Transverse colon (tissue), 4 donors: Measurements from ENCODE around the gene CNBD2. TPM values are rescaled to one million over a fixed set of nuclear protein-coding genes. Genes with fewer than 3 reads are reported as not detected.
"Not testable (repeated sequence)": the region's sequence is repeated elsewhere in the genome, so short reads cannot be mapped to it uniquely, and the experiment has no call there.

Source experiments
- DNase-seq: peaks from one replicate; pipeline ENCODE4 v3.0.0-alpha.2; 2019
- H3K27ac ChIP-seq, 4 donors: fragments of 200-600 bp; sonication (generic); 2 replicates each; pipeline ENCODE4 v1.5.1; 2016 to 2018; ENCODE audit warnings: inconsistent platforms in 4 of 4
- H3K27me3 ChIP-seq: fragments of 200-600 bp; sonication (generic); 2 replicates; pipeline ENCODE4 v1.5.1; 2017; ENCODE audit warnings: inconsistent platforms
- H3K36me3 ChIP-seq, 4 donors: fragments of 200-600 bp; sonication (generic); 2 replicates each; pipeline ENCODE4 v1.5.1; 2017 to 2019; ENCODE audit warnings: inconsistent platforms in 4 of 4
- H3K4me1 ChIP-seq, 4 donors: fragments of 200-600 bp; sonication (generic); 2 replicates each; pipeline ENCODE4 v1.5.1; 2017 to 2020; ENCODE audit warnings: inconsistent platforms in 4 of 4
- H3K4me3 ChIP-seq, 4 donors: fragments of 200-600 bp; sonication (generic); 1 replicate in 1 of 4; 2 replicates in 3 of 4; pipeline versions ENCODE4 v1.5.1 to v1.6.1; 2017 to 2019; ENCODE audit warnings: inconsistent platforms in 4 of 4
- H3K9me3 ChIP-seq, 2 donors: fragments of 200-600 bp; sonication (generic); 2 replicates each; pipeline ENCODE4 v1.5.1; 2017 to 2019; ENCODE audit warnings: inconsistent platforms in 2 of 2
- EP300 ChIP-seq: sonication (generic); formaldehyde crosslinking; IDR thresholded peaks from one replicate; pipeline ENCODE4 v1.6.1; 2017; ENCODE audit warnings: antibody characterized with exemption, low read depth
- POLR2A ChIP-seq: fragments of 450-650 bp; IDR thresholded peaks from one replicate; pipeline ENCODE4 v1.6.1; 2016; ENCODE audit warnings: antibody characterized with exemption, mild to moderate bottlenecking, moderate library complexity
- POLR2AphosphoS5 ChIP-seq, 3 donors: sonication (generic); formaldehyde crosslinking; IDR thresholded peaks; one replicate each; pipeline ENCODE4 v1.6.1; 2016; ENCODE audit warnings: antibody characterized with exemption in 3 of 3
- WGBS, 2 donors: methylation state at CpG; one replicate each; pipeline ENCODE4 v1.1.5; 2018; ENCODE audit warnings: low coverage in 1 of 2; 5-methylcytosine and 5-hydroxymethylcytosine counted together
- in situ Hi-C, 4 donors: fragments of 200-750 bp; cut with MboI; loops; one replicate each; pipeline versions ENCODE4 v1.15.0 to v1.15.1; 2017; ENCODE audit warnings: low sequenced_read_pairs in 3 of 4, low pct_ligation_motif_present in 1 of 4, low pct_unique_long_range_greater_than_20kb in 1 of 4
- intact Hi-C: fragments of 100-400 bp; cut with DNase I; formaldehyde crosslinking; loops from one replicate; pipeline ENCODE4 v1.15.1; 2023; ENCODE audit warnings: low total_unique reads
- total RNA-seq, 4 donors: library from RNA; depleted of rRNA; stranded (reverse); fragments of >200 nt; gene quantifications; one replicate each; pipeline ENCODE4 v1.1.0, GENCODE V29; 2016
- TF ChIP-seq, protein P1 (sequence below), 5 experiments: fragments of 200-600 bp in 3 of 5; fragments of 450-650 bp in 2 of 5; sonication (generic) in 3 of 5; IDR thresholded peaks; 1 replicate in 2 of 5; 2 replicates in 3 of 5; pipeline ENCODE4 v1.5.1; 2016 to 2017; ENCODE audit warnings: antibody characterized with exemption in 5 of 5, inconsistent platforms in 3 of 5, mild to moderate bottlenecking in 2 of 5, moderate library complexity in 1 of 5

The CNBD2 gene
- total RNA-seq, 4 donors from 2014 or later, result 6.2 to 9.4 (median 7.8) TPM; not detected in 1

DNA sequence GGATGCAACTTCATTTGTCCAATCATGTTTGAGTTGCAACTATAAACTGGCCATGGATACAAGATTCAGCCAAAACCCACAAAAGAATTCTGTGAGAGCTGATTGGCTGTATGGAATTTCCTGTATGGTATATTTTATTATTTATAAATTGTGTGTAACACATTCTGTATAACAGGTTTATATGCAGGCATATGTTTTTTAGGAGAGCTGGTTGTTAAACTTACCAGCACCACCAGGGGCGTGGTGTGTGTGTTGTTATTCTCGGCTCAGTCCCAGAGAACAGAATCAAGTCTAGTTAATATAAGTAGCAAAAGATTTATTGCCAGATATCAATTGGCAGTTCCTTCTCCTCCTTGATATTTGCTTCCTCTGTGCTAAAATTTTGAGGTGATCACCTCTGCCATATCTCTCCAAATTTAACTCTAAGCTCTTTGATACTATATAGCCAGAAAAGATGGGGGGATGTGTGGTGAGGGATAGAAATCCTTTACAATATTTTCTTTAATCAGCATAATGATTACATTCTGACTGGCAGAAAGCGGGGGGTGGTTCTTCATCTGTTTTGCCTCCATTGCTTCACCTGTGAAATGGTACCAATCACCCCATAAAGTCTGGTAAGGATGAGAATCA is 22.9 kb downstream of the CNBD2 start:
- H3K4me3 ChIP-seq, result no peak overlapping the region
- peak; percentile 25 for DNase-seq
- WGBS, 2 donors, result 23 to 27% methylated on average over 3 of the region's 3 CpGs
- in situ Hi-C loops (loop anchor here in 3 of 4 donors (25.0 kb wide), 1 partner anchor 446 kb away; no protein-coding TSS in a partner anchor), intact Hi-C loops (no loop called here)
- H3K27ac ChIP-seq, result no peak overlapping the region
- peaks cover 0 to 10% (median 4%) of the 10 kb centered on the region in 4 donors for H3K4me1 ChIP-seq
- no peaks in the 10 kb centered on the region for H3K36me3 ChIP-seq
- TF ChIP-seq, protein P1, sequence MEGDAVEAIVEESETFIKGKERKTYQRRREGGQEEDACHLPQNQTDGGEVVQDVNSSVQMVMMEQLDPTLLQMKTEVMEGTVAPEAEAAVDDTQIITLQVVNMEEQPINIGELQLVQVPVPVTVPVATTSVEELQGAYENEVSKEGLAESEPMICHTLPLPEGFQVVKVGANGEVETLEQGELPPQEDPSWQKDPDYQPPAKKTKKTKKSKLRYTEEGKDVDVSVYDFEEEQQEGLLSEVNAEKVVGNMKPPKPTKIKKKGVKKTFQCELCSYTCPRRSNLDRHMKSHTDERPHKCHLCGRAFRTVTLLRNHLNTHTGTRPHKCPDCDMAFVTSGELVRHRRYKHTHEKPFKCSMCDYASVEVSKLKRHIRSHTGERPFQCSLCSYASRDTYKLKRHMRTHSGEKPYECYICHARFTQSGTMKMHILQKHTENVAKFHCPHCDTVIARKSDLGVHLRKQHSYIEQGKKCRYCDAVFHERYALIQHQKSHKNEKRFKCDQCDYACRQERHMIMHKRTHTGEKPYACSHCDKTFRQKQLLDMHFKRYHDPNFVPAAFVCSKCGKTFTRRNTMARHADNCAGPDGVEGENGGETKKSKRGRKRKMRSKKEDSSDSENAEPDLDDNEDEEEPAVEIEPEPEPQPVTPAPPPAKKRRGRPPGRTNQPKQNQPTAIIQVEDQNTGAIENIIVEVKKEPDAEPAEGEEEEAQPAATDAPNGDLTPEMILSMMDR (IDR thresholded peaks at IDR 0.05), result peak in 4 of 5 experiments; percentile 27 to 47 (median 44)
- TF ChIP-seq POLR2A (no peak), POLR2AphosphoS5 (IDR thresholded peaks at IDR 0.05) (no peak), EP300 (no peak)
- H3K9me3 ChIP-seq, result no peaks in the 10 kb centered on the region
- no peaks in the 10 kb centered on the region for H3K27me3 ChIP-seq

DNA sequence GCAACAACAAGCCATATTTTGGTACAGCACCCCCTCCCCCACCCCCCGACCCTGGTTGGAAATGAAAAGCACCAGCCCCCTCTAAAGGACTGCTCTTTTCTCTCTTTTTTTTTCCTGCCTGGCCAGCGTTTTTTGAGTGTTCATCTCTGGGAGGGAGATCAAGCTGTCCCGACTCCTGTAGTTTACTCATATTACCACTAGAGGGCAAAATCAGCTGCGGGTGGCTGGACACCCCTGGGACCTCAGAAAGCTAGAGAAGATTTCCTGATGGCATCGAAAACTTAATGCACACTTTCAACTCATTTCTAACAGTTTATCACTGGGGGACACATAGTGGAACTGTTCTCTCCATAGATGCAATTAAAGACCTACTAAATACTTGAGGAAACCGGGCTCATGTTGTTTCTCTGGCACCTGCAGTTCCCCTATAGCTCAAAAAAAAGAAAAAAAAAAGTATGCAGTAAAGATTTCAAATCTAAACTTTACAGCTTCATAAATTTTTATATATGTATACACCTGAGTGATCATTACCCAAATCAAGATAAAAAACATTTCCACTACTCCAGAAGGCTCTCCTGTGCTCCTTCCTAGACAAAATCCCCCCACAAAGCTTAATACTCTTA is 24.4 kb downstream of the CNBD2 start:
- WGBS, 2 donors, result 2% methylated on average over 6 of the region's 6 CpGs
- Histone ChIP-seq H3K36me3 (no peaks in the 10 kb centered on the region), H3K4me1 (peaks cover 0 to 10% (median 4%) of the 10 kb centered on the region in 4 donors), H3K27ac (no peak overlapping the region), H3K4me3 (no peak overlapping the region), H3K9me3 (no peaks in the 10 kb centered on the region), H3K27me3 (no peaks in the 10 kb centered on the region)
- DNase-seq, result peak; percentile 44
- no peak for TF ChIP-seq POLR2AphosphoS5 (IDR thresholded peaks at IDR 0.05)
- TF ChIP-seq, protein P1 (IDR thresholded peaks at IDR 0.05), result peak; percentile 75 to 86 (median 84)
- in situ Hi-C loops (loop anchor here in 3 of 4 donors (25.0 kb wide), 1 partner anchor 444 kb away; no protein-coding TSS in a partner anchor), intact Hi-C loops (no loop called here)

DNA sequence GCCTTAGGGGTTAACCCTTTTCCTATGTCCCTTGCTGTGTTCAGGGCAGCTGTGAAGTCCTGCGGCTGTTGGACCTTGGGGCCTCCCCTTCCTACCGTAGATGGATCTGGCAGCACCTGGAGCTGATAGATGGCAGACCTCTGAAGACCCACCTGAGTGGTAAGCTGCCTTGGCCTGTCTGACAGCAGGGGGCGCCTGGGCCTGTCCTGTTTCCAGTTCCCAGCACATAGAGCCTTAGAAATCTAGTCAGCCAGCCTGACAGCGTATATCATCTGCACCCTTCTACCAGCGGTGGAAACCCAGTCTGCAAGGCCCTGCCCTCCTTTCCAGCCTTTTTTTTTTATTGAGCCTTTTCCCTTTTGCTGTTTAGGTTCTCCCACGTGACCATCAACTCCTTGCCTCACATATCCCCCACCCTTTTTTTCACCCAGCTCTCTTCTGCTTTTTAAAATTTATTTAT is 26.6 kb downstream of the CNBD2 start:
- in situ Hi-C loops, result loop anchor here (5.0 to 25.0 kb wide), 2 partner anchors 142 to 442 kb away; no protein-coding TSS in a partner anchor
- H3K27me3 ChIP-seq, result no peaks in the 10 kb centered on the region

DNA sequence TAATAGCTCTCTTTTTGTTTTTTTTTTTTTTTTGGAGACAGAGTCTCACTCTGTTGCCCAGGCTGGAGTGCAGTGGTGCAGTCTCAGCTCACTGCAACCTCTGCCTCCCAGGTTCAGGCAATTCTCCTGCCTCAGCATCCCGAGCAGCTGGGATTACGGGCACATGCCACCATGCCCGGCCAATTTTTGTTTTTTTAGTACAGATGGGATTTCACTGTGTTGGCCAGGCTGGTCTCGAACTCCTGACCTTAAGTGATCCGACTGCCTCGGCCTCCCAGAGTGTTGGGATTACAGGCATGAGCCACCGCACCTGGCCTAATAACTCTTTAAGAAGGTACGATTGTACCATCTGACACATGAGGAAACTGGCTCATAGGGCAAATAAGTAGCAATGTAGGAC is 28.1 kb downstream of the CNBD2 start:
- H3K27me3 ChIP-seq, H3K4me3 ChIP-seq, H3K9me3 ChIP-seq, intact Hi-C loops, H3K27ac ChIP-seq, H3K36me3 ChIP-seq, H3K4me1 ChIP-seq, DNase-seq: not testable (repeated sequence)
- WGBS, 2 donors, result 85 to 91% methylated on average over 4 to 8 of the region's 8 CpGs
- in situ Hi-C loops, result loop anchor here (5.0 to 25.0 kb wide), 2 partner anchors 141 to 441 kb away; no protein-coding TSS in a partner anchor

More for the DNA sequence above, 26.6 kb downstream of the CNBD2 start:
- no peak for TF ChIP-seq POLR2A
- no peak for TF ChIP-seq POLR2AphosphoS5 (IDR thresholded peaks at IDR 0.05)
- TF ChIP-seq, protein P1 (IDR thresholded peaks at IDR 0.05), result peak; percentile 83 to 88 (median 87)
- TF ChIP-seq EP300, result no peak
- Histone ChIP-seq H3K4me3 (no peak overlapping the region), H3K4me1 (peaks cover 0 to 10% (median 4%) of the 10 kb centered on the region in 4 donors), H3K36me3 (no peaks in the 10 kb centered on the region), H3K27ac (no peak overlapping the region), H3K9me3 (no peaks in the 10 kb centered on the region)
- intact Hi-C loops, result loop anchor here (2.0 kb wide), 1 partner anchor 142 kb away; no protein-coding TSS in a partner anchor
- 1 to 8% methylated on average over 2 to 6 of the region's 6 CpGs for WGBS, 2 donors
- peak; percentile 90 for DNase-seq

DNA sequence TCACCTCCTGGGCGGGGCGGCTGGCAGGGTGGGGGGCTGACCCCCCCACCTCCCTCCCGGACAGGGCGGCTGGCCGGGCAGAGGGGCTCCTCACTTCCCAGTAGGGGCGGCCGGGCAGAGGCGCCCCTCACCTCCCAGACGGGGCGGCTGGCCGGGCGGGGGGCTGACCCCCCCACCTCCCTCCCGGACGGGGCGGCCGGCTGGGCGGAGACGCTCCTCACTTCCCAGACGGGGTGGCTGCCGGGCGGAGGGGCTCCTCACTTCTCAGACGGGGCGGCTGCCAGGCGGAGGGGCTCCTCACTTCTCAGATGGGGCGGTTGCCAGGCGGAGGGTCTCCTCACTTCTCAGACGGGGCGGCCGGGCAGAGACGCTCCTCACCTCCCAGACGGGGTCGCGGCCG is 32.9 kb downstream of the CNBD2 start:
- H3K36me3 ChIP-seq, intact Hi-C loops, H3K9me3 ChIP-seq, DNase-seq, H3K27me3 ChIP-seq, in situ Hi-C loops, H3K4me1 ChIP-seq, H3K27ac ChIP-seq, H3K4me3 ChIP-seq: not testable (repeated sequence)
- 96% methylated on average over 5 of the region's 34 CpGs; no CpG with 5 or more reads in 1 of the 2 donors for WGBS, 2 donors
